Retinal pigment epithelial cell (primary cell): ENCODE results near the gene EIF1AD.

Source experiments
- DNase-seq: peaks from one replicate; pipeline ENCODE4 v3.0.0-alpha.2; 2010; ENCODE audit warnings: low read depth
- H3K4me3 ChIP-seq: 2 replicates; pipeline ENCODE4 v1.5.1; 2011; ENCODE audit warnings: mild to moderate bottlenecking, low read length, control low read depth, moderate library complexity
- CTCF ChIP-seq: conservative IDR thresholded peaks from 2 replicates; pipeline ENCODE4 v1.5.1; 2011; ENCODE audit warnings: low read depth, low read length, control low read depth, inconsistent platforms

EIF1AD gene

GRCh38 chr11:65981101-65981740 is 20.7 kb downstream of the EIF1AD start:
- no peak for DNase-seq
- TF ChIP-seq CTCF = no peak
- H3K4me3 ChIP-seq = no peak overlapping the region

GRCh38 chr11:65979261-65979759 is 22.6 kb downstream of the EIF1AD start:
- DNase-seq = no peak
- no peak overlapping the region for H3K4me3 ChIP-seq
- no peak for TF ChIP-seq CTCF

- no peak for TF ChIP-seq CTCF
- no peak overlapping the region for H3K4me3 ChIP-seq
- DNase-seq = no peak
These were observed 23.3 kb downstream of the EIF1AD start for GRCh38 chr11:65978391-65979238.

GRCh38 chr11:65977621-65978390 is 24.2 kb downstream of the EIF1AD start:
- TF ChIP-seq CTCF = no peak
- DNase-seq = no peak
- H3K4me3 ChIP-seq = no peak overlapping the region

- TF ChIP-seq CTCF = no peak
- DNase-seq = no peak
- no peak overlapping the region for H3K4me3 ChIP-seq
These were observed 25.5 kb downstream of the EIF1AD start for GRCh38 chr11:65976216-65977176.

GRCh38 chr11:65975771-65976170 is 26.2 kb downstream of the EIF1AD start:
- H3K4me3 ChIP-seq = no peak overlapping the region
- no peak for DNase-seq
- no peak for TF ChIP-seq CTCF
